Mesendoderm (in vitro differentiated cells): ENCODE measurements around the gene HSPA2. TPM values are rescaled to one million over a fixed set of nuclear protein-coding genes. Genes with fewer than 3 reads are reported as not detected.

Source experiments
- small RNA-seq: library from polyadenylated mRNA; stranded (forward); fragments of <200 nt; extraction: miRNeasy Mini kit (QIAGEN cat#:217004); gene quantifications from one replicate; pipeline ENCODE3, GENCODE V24; 2013; ENCODE audit not compliant: insufficient read depth

The HSPA2 gene

Small RNAs within 50 kb of the gene (small RNA-seq; reads per million reads assigned to genes)
- gene AL049869.4: not detected
